WTC11 (cell line): ENCODE results near the gene CDK9. TPM values are rescaled to one million over a fixed set of nuclear protein-coding genes. Genes with fewer than 3 reads are reported as not detected.

Experiments
- ATAC-seq: fragments of 200-7000 bp; cut with Tn5 transposase; 2 replicates; pipeline ENCODE4 v1.10.0; 2021; ENCODE audit warnings: mild to moderate bottlenecking, moderate library complexity
- CTCF ChIA-PET: fragments of 300-600 bp; sonication (Branson Sonifier 250); formaldehyde crosslinking; loops from one replicate; lab custom pipeline; 2021; ENCODE audit warnings: antibody characterized with exemption; lab: Charles Lee
- POLR2A ChIA-PET: fragments of 350-600 bp; sonication (Branson Sonifier 250); formaldehyde crosslinking; loops from one replicate; lab custom pipeline; 2021; ENCODE audit warnings: antibody characterized with exemption; lab: Charles Lee
- DNase-seq: peaks from one replicate; pipeline ENCODE4 v3.0.0; 2021; ENCODE audit warnings: low spot score
- H3K27ac Mint-ChIP-seq: 2 replicates; pipeline ENCODE4 v1.8.0; 2021; ENCODE audit warnings: mixed read lengths
- H3K27me3 Mint-ChIP-seq: 2 replicates; pipeline ENCODE4 v1.8.0; 2021; ENCODE audit warnings: low read depth, mild to moderate bottlenecking, moderate library complexity, mixed read lengths
- H3K36me3 Mint-ChIP-seq: 2 replicates; pipeline ENCODE4 v1.8.0; 2021; ENCODE audit warnings: mixed read lengths
- H3K4me1 Mint-ChIP-seq: 2 replicates; pipeline ENCODE4 v1.8.0; 2022; ENCODE audit warnings: mixed read lengths
- H3K4me3 Mint-ChIP-seq: 2 replicates; pipeline ENCODE4 v1.8.0; 2021; ENCODE audit warnings: mild to moderate bottlenecking, moderate library complexity, mixed read lengths
- H3K9me3 Mint-ChIP-seq: 2 replicates; pipeline ENCODE4 v1.8.0; 2021; ENCODE audit warnings: mixed read lengths
- ETV6 ChIP-seq: sonication (generic); formaldehyde crosslinking; IDR thresholded peaks from 2 replicates; pipeline ENCODE4 v1.8.1; 2022; ENCODE audit warnings: mild to moderate bottlenecking, missing genetic modification reagents
- FOXJ3 ChIP-seq: sonication (generic); formaldehyde crosslinking; IDR thresholded peaks from 2 replicates; pipeline ENCODE4 v1.9.0; 2021; ENCODE audit warnings: missing genetic modification reagents, mild to moderate bottlenecking, borderline replicate concordance
- FOXK1 ChIP-seq: sonication (generic); formaldehyde crosslinking; IDR thresholded peaks from 2 replicates; pipeline ENCODE4 v1.8.0; 2022; ENCODE audit warnings: mild to moderate bottlenecking, moderate library complexity, missing genetic modification reagents
- IRF2 ChIP-seq: sonication (generic); formaldehyde crosslinking; IDR thresholded peaks from 2 replicates; pipeline ENCODE4 v1.8.0; 2022; ENCODE audit warnings: low read depth, missing genetic modification reagents, borderline replicate concordance
- JUN ChIP-seq: sonication (generic); formaldehyde crosslinking; IDR thresholded peaks from 2 replicates; pipeline ENCODE4 v1.8.0; 2023; ENCODE audit warnings: mild to moderate bottlenecking, missing genetic modification reagents
- MYBL2 ChIP-seq: sonication (generic); formaldehyde crosslinking; IDR thresholded peaks from 2 replicates; pipeline ENCODE4 v1.8.1; 2023; ENCODE audit warnings: mild to moderate bottlenecking, moderate library complexity, missing genetic modification reagents
- NFYB ChIP-seq: sonication (generic); formaldehyde crosslinking; conservative IDR thresholded peaks from 2 replicates; pipeline ENCODE4 v1.8.0; 2022; ENCODE audit warnings: low read depth, missing genetic modification reagents
- NR1H2 ChIP-seq: sonication (generic); formaldehyde crosslinking; IDR thresholded peaks from 2 replicates; pipeline ENCODE4 v1.9.0; 2021; ENCODE audit warnings: mild to moderate bottlenecking, moderate library complexity, missing genetic modification reagents
- OVOL2 ChIP-seq: fragments of 250-450 bp; sonication (Bioruptor Pico); IDR thresholded peaks from 2 replicates; pipeline ENCODE4 v1.9.0; 2021; ENCODE audit warnings: mild to moderate bottlenecking, borderline replicate concordance
- PRDM15 ChIP-seq: sonication (generic); formaldehyde crosslinking; IDR thresholded peaks from 2 replicates; pipeline ENCODE4 v1.8.0; 2022; ENCODE audit warnings: missing genetic modification reagents
- SMAD3 ChIP-seq: sonication (generic); formaldehyde crosslinking; IDR thresholded peaks from 2 replicates; pipeline ENCODE4 v1.8.0; 2022; ENCODE audit warnings: missing genetic modification reagents, mild to moderate bottlenecking, borderline replicate concordance
- ZNF281 ChIP-seq: sonication (generic); formaldehyde crosslinking; IDR thresholded peaks from 2 replicates; pipeline ENCODE4 v1.8.0; 2023; ENCODE audit warnings: mild to moderate bottlenecking, missing genetic modification reagents
- ZNF416 ChIP-seq: fragments of 250-450 bp; sonication (Bioruptor Pico); IDR thresholded peaks from 2 replicates; pipeline ENCODE4 v1.9.0; 2021; ENCODE audit warnings: mild to moderate bottlenecking, inconsistent platforms
- total RNA-seq: library from RNA; stranded (reverse); gene quantifications from 3 replicates; pipeline ENCODE4 v1.2.3, GENCODE V29; 2021
- TF ChIP-seq, protein P1 (sequence below): fragments of 250-450 bp; sonication (Bioruptor Pico); IDR thresholded peaks from 2 replicates; pipeline ENCODE4 v1.9.0; 2021; ENCODE audit warnings: mild to moderate bottlenecking
- TF ChIP-seq, protein P2 (sequence below): sonication (generic); formaldehyde crosslinking; IDR thresholded peaks from 2 replicates; pipeline ENCODE4 v1.8.0; 2022; ENCODE audit warnings: mild to moderate bottlenecking, missing genetic modification reagents

CDK9 gene
- total RNA-seq, 1 experiment from 2014 or later: 111 TPM

GRCh38 chr9:127809002-127809539 lies 23.2 kb downstream of the CDK9 start:
- H3K9me3 Mint-ChIP-seq: no peaks in the 10 kb centered on the region
- DNase-seq: no peak
- TF ChIP-seq JUN (CRISPR knock-in tag) (no peak), NFYB (CRISPR knock-in tag) (no peak), ZNF416 (CRISPR knock-in tag) (no peak), OVOL2 (CRISPR knock-in tag) (no peak), SMAD3 (no peak), PRDM15 (CRISPR knock-in tag) (no peak), MYBL2 (CRISPR knock-in tag) (no peak), ETV6 (CRISPR knock-in tag) (no peak), ZNF281 (CRISPR knock-in tag) (no peak), NR1H2 (CRISPR knock-in tag) (no peak), FOXJ3 (CRISPR knock-in tag) (no peak)
- TF ChIP-seq, protein P1, sequence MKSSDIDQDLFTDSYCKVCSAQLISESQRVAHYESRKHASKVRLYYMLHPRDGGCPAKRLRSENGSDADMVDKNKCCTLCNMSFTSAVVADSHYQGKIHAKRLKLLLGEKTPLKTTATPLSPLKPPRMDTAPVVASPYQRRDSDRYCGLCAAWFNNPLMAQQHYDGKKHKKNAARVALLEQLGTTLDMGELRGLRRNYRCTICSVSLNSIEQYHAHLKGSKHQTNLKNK (CRISPR knock-in tag): no peak
- TF ChIP-seq, protein P2, sequence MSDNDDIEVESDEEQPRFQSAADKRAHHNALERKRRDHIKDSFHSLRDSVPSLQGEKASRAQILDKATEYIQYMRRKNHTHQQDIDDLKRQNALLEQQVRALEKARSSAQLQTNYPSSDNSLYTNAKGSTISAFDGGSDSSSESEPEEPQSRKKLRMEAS (CRISPR knock-in tag): no peak
- TF ChIP-seq, all 79 proteins: peak for 0
- ChIA-PET POLR2A (interaction anchor here (0.7 to 1.0 kb wide), 2 partner anchors 16 to 88 kb away, joined by 3 read pairs; no protein-coding TSS in a partner anchor), CTCF (interaction anchor here (0.6 to 2.0 kb wide), 10 partner anchors 16 to 289 kb away, joined by 3 to 16 read pairs (median 4); partner anchors contain the start of genes ENG and TOR2A)
- Mint-ChIP-seq H3K36me3 (peaks cover 29% of the 10 kb centered on the region), H3K27me3 (no peaks in the 10 kb centered on the region), H3K4me3 (peak overlapping the region; percentile 45), H3K4me1 (no peaks in the 10 kb centered on the region), H3K27ac (no peak overlapping the region)
- ATAC-seq: no peak

- no peaks in the 10 kb centered on the region for H3K9me3 Mint-ChIP-seq
- H3K4me3 Mint-ChIP-seq: peak overlapping the region; percentile 45
- CTCF ChIA-PET: interaction anchor here (0.6 to 2.0 kb wide), 12 partner anchors 15 to 308 kb away, joined by 3 to 16 read pairs (median 4); partner anchors contain the start of genes ENG and TOR2A
- peak; percentile 69 for DNase-seq
- no peaks in the 10 kb centered on the region for H3K4me1 Mint-ChIP-seq
- peaks cover 29% of the 10 kb centered on the region for H3K36me3 Mint-ChIP-seq
- H3K27me3 Mint-ChIP-seq: no peaks in the 10 kb centered on the region
- peak; percentile 93 for ATAC-seq
- no peak overlapping the region for H3K27ac Mint-ChIP-seq
- TF ChIP-seq FOXK1 (0 out of 2 replicates have a peak, but pooled peaks have one; percentile 29), IRF2 (CRISPR knock-in tag) (no peak)
- TF ChIP-seq, all 79 proteins: peak for 1
- POLR2A ChIA-PET: interaction anchor here (0.7 to 1.0 kb wide), 2 partner anchors 15 to 88 kb away, joined by 3 read pairs; no protein-coding TSS in a partner anchor
Observed at GRCh38 chr9:127809540-127810377, 23.9 kb downstream of the CDK9 start.
